Neural progenitor cell (in vitro differentiated cells): ENCODE results near the gene TRAPPC2. TPM values are rescaled to one million over a fixed set of nuclear protein-coding genes. Genes with fewer than 3 reads are reported as not detected.
A peak's percentile ranks its signal among the peaks of the same experiment; 100 is the strongest.

Experiments
- DNase-seq: peaks from one replicate; pipeline ENCODE4 v3.0.0-alpha.2; 2016; ENCODE audit warnings: low spot score
- H2AFZ ChIP-seq: fragments of 200-600 bp; sonication (generic); replicated peaks from 2 replicates; pipeline ENCODE4 v1.6.1; 2016; ENCODE audit warnings: antibody characterized with exemption
- H3F3A ChIP-seq: fragments of 200-600 bp; sonication (generic); 2 replicates; pipeline ENCODE4 v1.6.1; 2016; ENCODE audit warnings: antibody characterized with exemption, low read depth
- H3K27ac ChIP-seq: fragments of 200-600 bp; sonication (generic); 2 replicates; pipeline ENCODE4 v1.5.1; 2016; ENCODE audit warnings: mild to moderate bottlenecking
- H3K27me3 ChIP-seq: fragments of 200-600 bp; sonication (generic); 2 replicates; pipeline ENCODE4 v1.6.1; 2016; ENCODE audit warnings: mild to moderate bottlenecking, moderate library complexity
- H3K36me3 ChIP-seq: fragments of 200-600 bp; sonication (generic); 2 replicates; pipeline ENCODE4 v1.5.1; 2016
- H3K4me1 ChIP-seq: fragments of 200-600 bp; sonication (generic); 2 replicates; pipeline ENCODE4 v1.6.1; 2016; ENCODE audit warnings: mixed run types
- H3K4me2 ChIP-seq: fragments of 200-600 bp; sonication (generic); 2 replicates; pipeline ENCODE4 v1.6.1; 2016
- H3K4me3 ChIP-seq: fragments of 200-600 bp; sonication (generic); 2 replicates; pipeline ENCODE4 v1.5.1; 2016
- H3K79me2 ChIP-seq: fragments of 200-600 bp; sonication (generic); 2 replicates; pipeline ENCODE4 v1.6.1; 2016; ENCODE audit warnings: low read depth
- H3K9ac ChIP-seq: fragments of 200-600 bp; sonication (generic); 2 replicates; pipeline ENCODE4 v1.6.1; 2016
- H3K9me3 ChIP-seq: fragments of 200-600 bp; sonication (generic); 2 replicates; pipeline ENCODE4 v1.5.1; 2016; ENCODE audit warnings: low read depth
- H4K20me1 ChIP-seq: fragments of 200-600 bp; sonication (generic); 2 replicates; pipeline ENCODE4 v1.6.1; 2016; ENCODE audit warnings: low read depth
- H3K27ac Mint-ChIP-seq: 3 replicates; pipeline ENCODE4 v1.8.0; 2021; ENCODE audit warnings: mixed read lengths
- H3K27me3 Mint-ChIP-seq: 2 replicates; pipeline ENCODE4 v1.8.0; 2022; ENCODE audit warnings: low read depth, mild to moderate bottlenecking, inconsistent platforms, moderate library complexity, mixed read lengths; ENCODE audit not compliant: insufficient read depth
- H3K36me3 Mint-ChIP-seq: 3 replicates; pipeline ENCODE4 v1.8.0; 2021; ENCODE audit warnings: mixed read lengths
- H3K4me1 Mint-ChIP-seq: 3 replicates; pipeline ENCODE4 v1.8.0; 2021; ENCODE audit warnings: mixed read lengths
- H3K4me3 Mint-ChIP-seq: 3 replicates; pipeline ENCODE4 v1.8.0; 2021; ENCODE audit warnings: mild to moderate bottlenecking, moderate library complexity, mixed read lengths
- H3K9me3 Mint-ChIP-seq: 3 replicates; pipeline ENCODE4 v1.8.0; 2020; ENCODE audit warnings: mixed read lengths
- EZH2 ChIP-seq: fragments of 200-600 bp; sonication (generic); IDR thresholded peaks from 2 replicates; pipeline ENCODE4 v1.6.1; 2017; ENCODE audit warnings: antibody characterized with exemption, mild to moderate bottlenecking, moderate library complexity
- EZH2phosphoT487 ChIP-seq: fragments of 200-600 bp; sonication (generic); IDR thresholded peaks from 2 replicates; pipeline ENCODE4 v1.6.1; 2017; ENCODE audit warnings: antibody characterized with exemption
- total RNA-seq: library from RNA; depleted of rRNA; stranded (reverse); fragments of >200 nt; gene quantifications from 2 replicates; pipeline ENCODE4 v1.2.3, GENCODE V29; 2015; ENCODE audit warnings: low replicate concordance
- TF ChIP-seq, protein P1 (sequence below): fragments of 200-600 bp; sonication (generic); IDR thresholded peaks from 2 replicates; pipeline ENCODE4 v1.5.1; 2017; ENCODE audit warnings: antibody characterized with exemption, mild to moderate bottlenecking

The TRAPPC2 gene
- total RNA-seq, 1 donor from 2014 or later: 31.6 TPM

DNA sequence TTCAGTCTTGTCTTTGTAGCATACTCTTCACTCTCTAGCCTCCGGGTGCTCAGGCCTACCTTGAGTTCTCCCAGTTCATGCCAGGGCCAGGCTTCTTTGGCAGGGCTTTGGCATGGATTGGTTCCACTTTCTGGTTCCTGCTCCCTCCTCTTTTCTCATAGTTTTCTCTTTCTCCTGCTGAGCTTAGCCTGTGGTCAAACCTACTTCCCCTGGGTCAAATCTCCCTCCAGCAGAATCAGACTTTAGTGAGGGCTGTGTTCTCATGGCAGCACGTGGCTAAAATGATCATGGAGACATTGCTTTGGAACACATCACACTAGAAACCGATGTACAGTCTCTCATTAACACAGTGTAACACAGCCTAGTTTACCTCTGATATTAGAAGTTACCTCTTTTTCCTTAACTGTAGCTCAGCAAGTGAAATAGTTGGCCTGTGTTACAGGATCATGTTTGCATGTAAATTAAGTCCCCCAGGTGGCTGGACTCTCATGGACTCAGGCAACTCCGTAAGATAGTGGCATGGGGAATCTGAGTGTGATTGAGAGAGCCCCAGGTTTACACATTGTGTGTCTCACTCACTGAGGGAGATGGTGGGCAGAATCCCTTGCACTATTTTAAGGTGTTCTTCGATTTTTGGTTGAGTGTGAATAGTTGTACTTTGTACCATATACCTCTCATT is 32.2 kb downstream of the TRAPPC2 start:
- no peak overlapping the region for H3K27ac ChIP-seq
- Mint-ChIP-seq H3K27ac (no peak overlapping the region), H3K9me3 (peaks cover 2% of the 10 kb centered on the region), H3K4me3 (no peak overlapping the region), H3K27me3 (no peaks in the 10 kb centered on the region), H3K36me3 (peaks cover 4% of the 10 kb centered on the region), H3K4me1 (no peaks in the 10 kb centered on the region)
- H3K9ac ChIP-seq: no peak overlapping the region
- no peaks in the 10 kb centered on the region for H3F3A ChIP-seq
- H4K20me1 ChIP-seq: peaks cover 65% of the 10 kb centered on the region
- no peak overlapping the region for H2AFZ ChIP-seq
- H3K27me3 ChIP-seq: no peaks in the 10 kb centered on the region
- H3K9me3 ChIP-seq: no peaks in the 10 kb centered on the region
- H3K4me2 ChIP-seq: no peak overlapping the region
- peaks cover 80% of the 10 kb centered on the region for H3K79me2 ChIP-seq
- H3K36me3 ChIP-seq: no peaks in the 10 kb centered on the region
- no peak for DNase-seq
- TF ChIP-seq EZH2phosphoT487 (no peak), EZH2 (no peak)
- TF ChIP-seq, protein P1, sequence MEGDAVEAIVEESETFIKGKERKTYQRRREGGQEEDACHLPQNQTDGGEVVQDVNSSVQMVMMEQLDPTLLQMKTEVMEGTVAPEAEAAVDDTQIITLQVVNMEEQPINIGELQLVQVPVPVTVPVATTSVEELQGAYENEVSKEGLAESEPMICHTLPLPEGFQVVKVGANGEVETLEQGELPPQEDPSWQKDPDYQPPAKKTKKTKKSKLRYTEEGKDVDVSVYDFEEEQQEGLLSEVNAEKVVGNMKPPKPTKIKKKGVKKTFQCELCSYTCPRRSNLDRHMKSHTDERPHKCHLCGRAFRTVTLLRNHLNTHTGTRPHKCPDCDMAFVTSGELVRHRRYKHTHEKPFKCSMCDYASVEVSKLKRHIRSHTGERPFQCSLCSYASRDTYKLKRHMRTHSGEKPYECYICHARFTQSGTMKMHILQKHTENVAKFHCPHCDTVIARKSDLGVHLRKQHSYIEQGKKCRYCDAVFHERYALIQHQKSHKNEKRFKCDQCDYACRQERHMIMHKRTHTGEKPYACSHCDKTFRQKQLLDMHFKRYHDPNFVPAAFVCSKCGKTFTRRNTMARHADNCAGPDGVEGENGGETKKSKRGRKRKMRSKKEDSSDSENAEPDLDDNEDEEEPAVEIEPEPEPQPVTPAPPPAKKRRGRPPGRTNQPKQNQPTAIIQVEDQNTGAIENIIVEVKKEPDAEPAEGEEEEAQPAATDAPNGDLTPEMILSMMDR: no peak
- peaks cover 9% of the 10 kb centered on the region for H3K4me1 ChIP-seq
- no peak overlapping the region for H3K4me3 ChIP-seq

DNA sequence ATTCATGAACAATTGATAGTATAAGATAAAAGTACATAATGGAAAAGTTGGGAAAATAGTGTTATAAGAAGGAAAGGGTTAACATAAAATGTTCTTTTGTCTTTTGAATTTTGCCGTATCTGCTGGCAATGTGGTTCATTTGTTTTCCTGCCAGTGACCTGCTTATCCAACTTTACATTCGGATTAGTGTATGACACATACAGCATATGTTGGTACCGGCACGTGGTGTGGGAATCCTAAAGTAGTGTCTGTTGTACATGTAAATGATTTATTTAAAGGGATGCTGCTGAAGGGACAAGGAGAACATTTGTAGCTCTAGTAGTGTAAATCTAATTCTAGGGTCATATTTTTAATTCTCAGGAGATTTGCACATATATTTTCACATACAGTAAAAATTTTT is 34.0 kb downstream of the TRAPPC2 start:
- no peak overlapping the region for H3K27ac Mint-ChIP-seq
- H3K27ac ChIP-seq: no peak overlapping the region
- DNase-seq: no peak
- no peaks in the 10 kb centered on the region for H3K27me3 ChIP-seq
- H3K4me1 ChIP-seq: peaks cover 9% of the 10 kb centered on the region
- no peak overlapping the region for H2AFZ ChIP-seq
- peaks cover 93% of the 10 kb centered on the region for H3K79me2 ChIP-seq
- H3K9me3 Mint-ChIP-seq: no peaks in the 10 kb centered on the region
- H3K9ac ChIP-seq: no peak overlapping the region
- H3K36me3 Mint-ChIP-seq: peaks cover 4% of the 10 kb centered on the region
- H3K36me3 ChIP-seq: no peaks in the 10 kb centered on the region
- H3K4me2 ChIP-seq: no peak overlapping the region
- H3K4me3 ChIP-seq: no peak overlapping the region
- no peaks in the 10 kb centered on the region for H3K4me1 Mint-ChIP-seq
- H3K4me3 Mint-ChIP-seq: no peak overlapping the region
- H3K9me3 ChIP-seq: no peaks in the 10 kb centered on the region
- H3F3A ChIP-seq: no peaks in the 10 kb centered on the region
- H3K27me3 Mint-ChIP-seq: no peaks in the 10 kb centered on the region
- TF ChIP-seq EZH2phosphoT487 (no peak), EZH2 (no peak)
- TF ChIP-seq, protein P1: no peak
- peaks cover 72% of the 10 kb centered on the region for H4K20me1 ChIP-seq

DNA sequence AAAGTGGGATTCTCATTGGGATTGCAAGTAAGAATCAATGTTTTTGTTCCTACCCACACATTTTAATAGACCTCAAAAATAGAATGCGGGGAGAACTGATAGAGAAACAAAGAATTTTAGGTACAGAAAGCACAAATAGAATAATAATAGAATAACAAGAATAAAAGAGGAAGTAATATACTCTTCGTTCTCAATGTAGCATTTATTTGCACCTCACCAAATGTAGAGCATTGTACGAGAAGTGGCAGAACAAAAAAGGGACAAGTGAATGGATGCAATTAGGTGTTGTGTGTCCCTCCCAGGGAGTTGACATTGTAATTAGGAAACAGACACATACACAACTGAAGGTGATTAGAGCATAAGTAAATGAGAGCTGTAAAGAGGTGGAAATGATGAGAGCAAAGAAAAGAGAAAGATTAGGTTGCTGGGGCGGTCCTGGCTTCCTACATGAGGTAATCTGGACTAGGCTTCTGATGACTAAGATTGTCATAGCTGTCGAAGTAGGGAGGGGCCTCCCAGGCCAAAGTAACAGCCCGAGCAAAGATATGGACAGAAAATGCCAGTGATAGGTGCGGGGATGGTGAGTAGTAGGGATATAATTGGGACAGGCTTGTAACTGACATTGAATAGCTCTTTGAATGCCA is 35.1 kb downstream of the TRAPPC2 start:
- Histone ChIP-seq H2AFZ (no peak overlapping the region), H3K36me3 (no peaks in the 10 kb centered on the region), H3F3A (no peaks in the 10 kb centered on the region), H3K4me2 (peak overlapping the region; percentile 39), H3K9ac (no peak overlapping the region), H3K4me3 (no peak overlapping the region), H3K9me3 (no peaks in the 10 kb centered on the region), H3K27me3 (no peaks in the 10 kb centered on the region), H3K4me1 (peaks cover 14% of the 10 kb centered on the region), H3K27ac (no peak overlapping the region), H3K79me2 (peaks cover 98% of the 10 kb centered on the region), H4K20me1 (peaks cover 79% of the 10 kb centered on the region)
- no peak for DNase-seq
- Mint-ChIP-seq H3K4me1 (peaks cover 5% of the 10 kb centered on the region), H3K27ac (no peak overlapping the region), H3K9me3 (no peaks in the 10 kb centered on the region), H3K4me3 (no peak overlapping the region), H3K36me3 (peaks cover 4% of the 10 kb centered on the region), H3K27me3 (no peaks in the 10 kb centered on the region)
- no peak for TF ChIP-seq EZH2phosphoT487
- TF ChIP-seq, protein P1: no peak
- no peak for TF ChIP-seq EZH2
